H4 (cell line): ENCODE results near the gene EVX2. TPM values are rescaled to one million over a fixed set of nuclear protein-coding genes. Genes with fewer than 3 reads are reported as not detected.
A peak's percentile ranks its signal among the peaks of the same experiment; 100 is the strongest.

ENCODE experiments used
- DNase-seq: peaks from one replicate; pipeline ENCODE4 v3.0.0-alpha.2; 2015; ENCODE audit warnings: low spot score
- total RNA-seq: library from RNA; depleted of rRNA; stranded (reverse); fragments of >200 nt; shearing (Covaris generic); gene quantifications from 2 replicates; pipeline ENCODE4 v1.2.3, GENCODE V29; 2014

The EVX2 gene
- total RNA-seq, 1 experiment from 2014 or later: not detected

DNA sequence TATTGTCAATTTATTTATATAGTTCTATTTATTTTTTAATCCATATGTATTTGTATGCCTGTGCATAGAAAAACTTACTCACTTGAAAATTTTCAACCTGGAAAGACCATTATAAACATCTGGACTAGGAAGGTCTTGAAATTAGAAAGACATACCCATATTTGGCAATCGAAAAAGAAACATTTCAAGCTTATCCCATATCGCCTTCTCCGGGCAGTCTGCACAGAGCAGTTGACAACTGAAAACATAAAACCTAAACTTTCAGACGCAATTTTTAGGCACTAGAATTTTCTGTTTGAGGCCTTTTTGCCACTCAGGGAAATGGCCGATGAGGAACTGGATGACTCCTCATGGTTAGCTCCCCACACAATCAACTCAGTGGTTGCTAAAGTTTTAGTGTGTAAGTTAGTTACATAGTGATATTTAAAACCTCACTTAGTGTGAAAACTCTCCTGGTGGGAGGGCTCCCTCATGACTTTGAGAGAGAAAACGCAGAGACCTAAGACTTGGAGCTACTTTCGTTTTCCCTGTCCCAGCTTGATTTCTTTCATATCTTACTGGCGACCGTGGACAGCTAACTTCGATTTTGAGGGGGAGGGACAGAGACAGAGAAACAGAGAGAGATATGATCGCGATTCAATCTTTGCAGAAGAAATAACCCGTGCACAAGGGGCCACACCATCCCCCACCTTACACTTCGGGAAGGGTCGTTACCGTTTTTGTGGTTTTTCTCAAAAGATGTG is 12.7 kb upstream of the EVX2 start:
- peak; percentile 48 for DNase-seq

DNA sequence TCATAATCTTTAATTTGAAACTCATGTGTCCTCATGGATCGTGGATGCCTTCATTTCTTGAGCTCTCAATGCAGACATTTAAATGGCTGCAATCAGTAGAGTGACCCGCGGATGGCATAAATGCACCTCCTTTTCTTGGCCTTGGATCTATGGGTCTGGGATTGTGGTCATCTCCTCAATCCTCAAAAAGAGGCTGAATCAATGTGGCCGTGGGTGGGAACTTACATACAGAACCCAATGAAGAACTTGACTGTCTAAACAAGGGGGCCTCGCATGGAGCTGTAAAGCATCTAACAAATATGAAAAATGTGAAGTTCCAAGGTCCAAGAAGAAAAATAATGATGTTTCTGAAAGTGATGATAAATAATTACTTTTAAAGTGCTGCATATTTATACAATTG is 11.7 kb upstream of the EVX2 start:
- no peak for DNase-seq

DNA sequence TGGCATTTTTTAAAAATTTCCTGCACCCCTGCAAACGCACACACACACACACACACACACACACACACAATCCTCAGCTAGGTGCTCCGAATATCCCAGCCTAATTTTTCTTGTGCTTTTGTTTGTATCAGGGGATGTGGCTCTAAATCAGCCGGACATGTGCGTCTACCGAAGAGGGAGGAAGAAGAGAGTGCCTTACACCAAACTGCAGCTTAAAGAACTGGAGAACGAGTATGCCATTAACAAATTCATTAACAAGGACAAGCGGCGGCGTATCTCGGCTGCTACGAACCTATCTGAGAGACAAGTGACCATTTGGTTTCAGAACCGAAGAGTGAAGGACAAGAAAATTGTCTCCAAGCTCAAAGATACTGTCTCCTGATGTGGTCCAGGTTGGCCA is 10.6 kb upstream of the EVX2 start:
- DNase-seq: no peak

DNA sequence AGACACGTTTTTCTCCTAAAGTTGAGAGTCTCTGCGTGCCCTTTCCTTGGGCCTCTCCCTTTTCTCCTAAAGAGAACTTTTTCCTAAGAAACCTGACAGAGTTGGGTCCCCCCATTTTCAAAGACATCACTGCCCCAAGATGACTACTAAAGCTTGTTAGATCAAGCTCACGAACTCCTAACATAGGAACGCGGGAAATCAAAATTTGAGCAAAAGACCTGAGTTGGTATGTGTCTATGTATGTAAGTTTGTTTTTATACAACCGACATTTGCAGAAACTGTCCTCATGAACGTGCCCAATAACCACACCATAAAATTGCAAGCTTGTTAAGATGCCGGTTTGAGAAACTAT is 10.1 kb upstream of the EVX2 start:
- no peak for DNase-seq

DNA sequence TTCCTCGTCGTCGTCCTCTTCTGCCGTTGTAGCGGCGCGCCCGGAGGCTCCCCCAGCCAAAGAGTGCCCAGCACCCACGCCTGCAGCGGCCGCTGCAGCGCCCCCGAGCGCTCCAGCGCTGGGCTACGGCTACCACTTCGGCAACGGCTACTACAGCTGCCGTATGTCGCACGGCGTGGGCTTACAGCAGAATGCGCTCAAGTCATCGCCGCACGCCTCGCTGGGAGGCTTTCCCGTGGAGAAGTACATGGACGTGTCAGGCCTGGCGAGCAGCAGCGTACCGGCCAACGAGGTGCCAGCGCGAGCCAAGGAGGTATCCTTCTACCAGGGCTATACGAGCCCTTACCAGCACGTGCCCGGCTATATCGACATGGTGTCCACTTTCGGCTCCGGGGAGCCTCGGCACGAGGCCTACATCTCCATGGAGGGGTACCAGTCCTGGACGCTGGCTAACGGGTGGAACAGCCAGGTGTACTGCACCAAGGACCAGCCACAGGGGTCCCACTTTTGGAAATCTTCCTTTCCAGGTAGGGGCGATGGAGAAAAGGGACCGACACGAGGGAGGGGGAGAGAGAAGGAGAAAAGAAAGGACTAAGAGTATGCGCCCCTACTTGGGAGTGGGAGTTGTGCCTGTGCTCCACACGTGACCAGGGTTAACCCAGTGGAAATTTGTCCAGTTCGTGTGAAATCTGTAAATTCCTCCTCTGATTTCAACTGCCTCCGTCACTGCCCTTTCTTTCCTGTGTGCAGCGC is 9.6 kb upstream of the EVX2 start:
- peak; percentile 30 for DNase-seq

DNA sequence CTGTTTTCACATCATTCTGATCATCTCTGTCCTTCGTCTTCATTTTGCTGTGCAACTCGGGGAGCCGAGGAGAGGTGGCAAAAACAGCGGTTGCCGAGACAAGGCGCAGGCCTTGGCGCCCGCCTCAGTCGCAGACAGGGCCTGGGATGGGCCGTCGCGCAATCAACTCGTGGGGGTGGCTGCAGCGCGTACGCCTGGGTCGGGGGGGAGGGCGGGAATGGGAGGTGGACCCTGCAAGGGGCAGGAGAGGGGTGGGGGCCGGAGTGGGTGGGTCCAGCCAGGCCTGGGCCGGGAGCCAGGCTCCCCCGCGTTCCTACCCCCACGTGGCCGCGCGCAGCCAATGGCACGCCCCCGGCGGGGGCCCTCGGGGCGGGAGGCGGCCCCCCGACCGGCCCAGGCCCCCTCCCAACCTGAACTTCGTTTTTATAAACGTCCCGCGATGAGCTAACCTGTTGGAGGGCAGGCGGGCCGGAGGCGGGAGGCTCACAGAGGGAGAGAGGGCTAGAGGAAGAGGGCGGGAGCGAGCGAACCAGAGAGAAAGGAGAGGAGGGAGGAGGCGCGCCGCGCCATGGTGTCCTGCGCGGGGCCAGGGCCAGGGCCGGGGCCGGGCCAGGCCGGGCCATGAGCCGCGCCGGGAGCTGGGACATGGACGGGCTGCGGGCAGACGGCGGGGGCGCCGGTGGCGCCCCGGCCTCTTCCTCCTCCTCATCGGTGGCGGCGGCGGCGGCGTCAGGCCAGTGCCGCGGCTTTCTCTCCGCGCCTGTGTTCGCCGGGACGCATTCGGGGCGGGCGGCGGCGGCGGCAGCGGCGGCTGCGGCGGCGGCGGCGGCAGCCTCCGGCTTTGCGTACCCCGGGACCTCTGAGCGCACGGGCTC is 8.7 kb upstream of the EVX2 start, which contains the start of gene HOXD13:
Gene HOXD13 (plus strand): TSS at position 452 of the 875 bp plus-strand sequence. CDS start 170 bp downstream, at position 622.
- no peak for DNase-seq

DNA sequence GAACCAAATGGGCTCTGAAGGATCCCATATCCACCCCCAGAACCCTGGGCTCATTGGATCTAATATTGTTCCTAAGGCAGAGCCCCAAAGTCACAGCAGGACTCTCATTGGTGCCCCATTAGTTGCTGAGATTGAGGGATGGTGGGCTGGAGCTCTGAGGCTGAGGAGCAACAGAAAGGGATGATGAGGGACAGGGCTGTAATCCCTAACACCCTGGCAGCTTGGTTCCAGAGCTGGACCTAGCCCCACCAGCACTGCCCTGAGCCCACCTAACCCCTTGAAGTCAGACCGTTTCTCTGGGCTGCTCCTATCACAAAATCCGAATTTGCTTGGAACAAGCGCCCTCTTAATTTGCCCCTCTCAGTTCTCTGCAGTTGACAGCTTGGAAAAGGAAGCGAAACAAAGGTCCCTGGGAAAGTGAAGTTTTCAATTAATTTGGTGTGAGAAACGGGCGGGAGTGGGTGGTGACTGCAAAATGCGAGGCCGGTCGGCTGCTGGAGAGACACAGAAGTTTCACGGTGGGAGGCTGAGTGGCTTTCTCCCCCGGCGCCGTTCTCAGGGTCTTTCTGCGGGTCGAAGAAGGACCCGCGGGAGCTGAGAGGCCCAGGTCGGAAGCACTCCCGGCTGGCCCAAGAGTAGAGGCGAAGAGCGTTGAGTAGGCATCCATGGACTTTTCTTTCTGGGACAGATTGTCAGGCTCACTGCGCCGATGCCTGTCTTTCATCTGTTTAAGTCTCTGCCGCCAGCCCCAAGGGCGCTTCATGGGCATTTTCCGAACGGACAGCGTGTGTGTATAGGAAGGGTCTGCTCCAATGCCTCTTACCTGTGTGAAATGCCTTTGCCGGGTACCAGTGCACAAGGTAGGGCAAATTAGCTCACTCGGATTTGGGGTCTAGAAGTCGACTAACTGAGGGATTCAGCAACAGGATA is 7.8 kb upstream of the EVX2 start:
- DNase-seq: no peak

DNA sequence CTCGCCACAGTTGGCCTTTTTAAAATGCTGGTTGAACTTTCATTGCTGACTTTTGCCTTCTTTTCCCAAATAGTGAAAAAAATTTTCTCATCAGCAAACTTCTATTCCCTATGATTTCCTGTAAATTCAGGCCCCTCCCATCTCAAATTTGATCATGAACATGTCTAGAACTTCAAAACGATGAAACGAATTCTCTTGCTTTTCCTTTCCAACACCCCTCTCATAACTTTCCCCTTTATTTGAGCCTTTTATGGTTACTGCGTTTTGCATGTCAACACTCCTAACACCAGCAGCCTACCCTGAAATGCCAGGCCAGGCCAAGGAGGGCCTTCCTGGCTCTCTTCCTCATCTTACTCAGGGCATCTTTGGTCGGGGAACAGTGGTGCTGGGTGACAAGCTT is 7.1 kb upstream of the EVX2 start:
- no peak for DNase-seq

DNA sequence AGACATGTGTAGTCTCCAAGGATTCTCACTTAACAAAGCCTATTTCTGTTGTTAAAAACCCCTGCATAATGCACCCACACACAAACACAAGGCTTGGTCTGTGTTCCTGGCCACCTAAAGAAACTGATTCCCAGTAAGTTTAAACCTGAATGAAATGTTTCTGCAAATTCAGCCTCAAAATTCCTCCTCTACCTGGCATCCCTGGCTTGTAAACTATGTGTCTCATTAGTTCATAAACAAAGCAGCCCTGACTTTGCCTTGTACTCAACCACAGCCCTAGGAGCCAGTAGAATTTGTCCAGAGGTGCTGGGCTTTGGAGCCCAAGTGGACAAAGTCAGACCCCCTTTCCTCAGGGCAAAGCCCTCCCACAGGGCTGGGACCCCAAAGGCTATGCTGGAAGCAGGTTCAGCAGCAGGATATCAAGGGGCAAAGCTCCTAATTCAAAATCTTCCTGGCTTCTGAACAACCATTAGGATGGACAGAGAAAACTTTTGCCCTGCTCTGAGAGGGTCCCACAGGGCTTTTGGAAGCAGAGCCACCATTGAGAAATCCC is 6.2 kb upstream of the EVX2 start:
- DNase-seq: no peak

DNA sequence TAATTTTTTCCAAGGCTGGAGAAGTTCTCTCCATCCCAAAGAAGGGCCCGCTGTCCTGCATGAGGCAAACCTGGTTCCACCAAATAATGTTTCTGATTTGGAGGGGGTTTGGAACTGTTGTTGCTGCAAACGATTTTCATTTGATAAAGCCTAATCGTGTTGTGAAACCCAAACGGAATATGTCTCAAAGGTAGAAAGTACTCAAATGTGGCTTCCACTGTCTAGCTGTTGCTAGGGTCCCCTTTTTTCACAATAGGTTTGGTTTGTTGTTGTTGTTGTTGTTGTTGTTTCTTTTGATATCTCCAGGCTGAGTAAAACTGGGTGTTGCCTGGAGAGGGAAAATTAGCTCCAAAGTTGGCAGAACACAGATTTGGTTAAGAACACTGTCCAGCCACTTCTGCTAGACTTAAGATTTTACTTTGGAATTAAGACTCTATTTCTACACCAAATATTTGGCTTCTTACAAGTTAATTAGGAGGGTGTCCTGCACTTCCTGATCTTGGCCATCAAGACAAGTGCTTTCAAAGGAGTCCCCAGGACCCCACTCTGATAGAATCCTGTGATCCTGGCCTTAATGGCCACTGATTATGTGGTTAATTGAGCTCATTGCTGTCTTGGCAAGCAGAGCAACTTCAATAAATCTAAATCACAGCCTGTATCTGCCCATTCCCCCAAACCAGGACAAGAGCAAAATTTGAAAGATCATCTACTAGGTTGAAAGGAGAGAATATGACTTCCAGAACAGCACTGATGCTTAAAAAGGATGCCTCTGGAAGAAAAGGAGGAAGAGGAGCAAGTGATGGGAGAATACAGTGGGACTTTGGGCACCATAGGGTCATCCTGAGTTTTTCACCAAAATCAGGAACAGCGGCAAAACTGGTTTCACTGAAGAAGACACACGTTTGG is 5.4 kb upstream of the EVX2 start:
- DNase-seq: no peak

DNA sequence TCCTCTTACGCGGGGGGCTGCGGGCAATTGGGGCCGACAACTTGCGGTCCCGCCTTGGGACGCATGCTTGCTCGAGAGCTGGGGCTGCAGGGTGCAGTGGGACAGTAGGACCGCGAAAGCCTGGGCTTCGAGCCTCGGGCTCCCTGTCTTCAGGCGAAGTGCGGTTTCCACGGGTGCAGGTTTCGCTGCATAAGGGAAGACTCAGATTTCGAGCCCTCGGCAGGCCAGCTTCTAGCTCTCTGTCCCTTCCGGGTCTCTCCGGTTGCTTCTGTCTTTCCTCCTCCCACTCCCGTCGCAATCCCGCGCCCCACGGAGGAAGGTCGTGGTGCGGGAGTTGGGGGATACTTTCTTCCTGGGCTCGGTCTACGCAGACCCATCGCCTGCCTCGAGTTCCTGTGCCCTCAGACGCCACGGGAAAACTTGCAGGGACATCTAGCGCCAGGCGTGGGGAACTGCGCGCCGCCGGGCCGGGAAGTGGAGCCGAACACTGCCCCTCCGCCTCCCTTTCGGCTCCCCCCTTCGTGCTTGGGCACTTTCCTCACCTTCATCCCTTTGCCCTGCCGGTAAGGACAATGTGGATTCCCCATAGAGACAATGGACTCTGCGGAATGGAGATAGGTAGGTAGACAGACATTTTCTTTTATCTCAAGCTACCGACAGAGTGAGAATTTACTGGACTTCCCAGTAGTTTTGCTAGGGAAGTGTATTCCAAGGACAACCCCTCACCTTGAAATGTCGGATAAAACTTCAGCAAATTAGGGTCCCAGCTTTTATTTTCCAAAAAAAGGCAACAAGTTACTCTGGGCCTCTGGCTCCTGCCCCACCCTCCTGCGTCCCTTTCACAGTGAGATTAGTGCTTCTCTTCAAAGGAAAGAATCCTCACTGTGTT is 4.5 kb upstream of the EVX2 start:
- DNase-seq: peak; percentile 42

DNA sequence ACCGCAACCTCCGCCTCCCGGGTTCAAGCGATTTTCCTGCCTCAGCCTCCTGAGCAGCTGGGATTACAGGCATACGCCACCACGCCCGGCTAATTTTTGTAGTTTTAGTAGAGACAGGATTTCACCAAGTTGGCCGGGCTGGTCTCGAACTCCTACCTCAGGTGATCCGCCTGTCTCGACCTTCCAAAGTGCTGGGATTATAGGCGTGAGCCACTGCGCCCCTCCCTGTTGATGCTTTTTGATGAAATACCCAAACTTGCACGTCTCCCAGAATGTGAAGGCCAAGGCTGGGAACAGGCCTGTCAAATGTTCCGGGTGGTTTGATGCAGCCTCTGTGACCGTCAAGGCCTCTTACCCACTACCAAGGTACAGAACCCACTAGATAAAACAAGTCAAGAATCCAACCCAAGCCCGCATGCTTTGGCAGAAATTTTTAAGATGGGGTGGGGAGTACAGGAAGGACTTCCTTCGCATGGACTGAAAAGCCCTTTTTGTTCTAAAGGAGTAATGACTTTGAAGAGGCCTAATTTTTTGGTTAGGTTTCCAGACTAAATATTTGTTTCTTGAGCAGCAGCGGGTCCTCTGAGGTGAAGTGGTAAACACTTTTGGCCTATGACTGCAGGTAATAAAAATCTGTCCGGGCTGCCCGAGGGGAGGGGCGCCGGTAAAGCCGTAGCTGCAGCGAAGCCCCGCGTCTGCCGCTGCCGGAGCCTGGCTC is 3.7 kb upstream of the EVX2 start:
- no peak for DNase-seq

DNA sequence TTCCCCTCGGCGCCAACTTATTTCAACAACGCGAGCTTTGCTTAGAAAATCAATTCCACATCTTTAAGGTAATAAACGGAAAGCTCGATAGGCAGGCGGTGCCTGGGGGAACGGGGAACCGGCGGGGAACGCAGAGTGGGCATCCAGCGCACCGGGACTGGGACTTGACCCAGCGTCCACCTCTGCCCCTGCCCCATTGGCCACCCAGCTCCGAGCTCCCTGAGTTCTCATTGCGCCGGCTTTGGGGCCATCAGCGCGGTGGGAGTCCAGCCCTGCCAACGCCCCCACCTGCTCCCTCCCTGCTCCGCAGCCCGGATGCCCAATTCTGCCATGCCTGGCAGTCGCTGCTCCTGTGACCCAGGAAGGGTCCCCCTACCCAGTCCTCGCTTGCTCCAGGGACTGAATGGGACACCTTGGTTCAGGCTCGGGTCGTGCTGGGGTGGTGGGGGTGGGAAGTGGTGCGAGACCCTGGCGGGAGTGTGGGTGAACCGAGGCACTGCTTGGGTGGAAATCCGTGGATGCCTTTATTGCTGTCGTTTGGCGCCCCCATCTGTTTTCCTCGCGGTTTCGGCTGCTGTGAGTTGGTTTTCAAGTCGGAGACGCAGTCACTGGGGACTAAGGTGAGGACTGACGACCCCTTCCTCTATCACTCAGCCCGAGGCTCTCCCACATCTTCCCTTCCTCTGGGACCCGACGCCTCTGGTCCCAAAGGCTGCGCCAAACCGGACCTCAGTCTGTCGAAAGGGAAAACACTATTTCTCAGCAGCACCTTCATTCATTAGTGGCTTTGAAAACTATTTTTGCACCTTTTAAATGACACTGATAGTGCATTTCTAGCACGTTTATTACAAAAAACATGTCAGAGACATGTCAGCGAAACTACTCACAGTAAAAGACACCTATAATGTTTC is 2.4 kb upstream of the EVX2 start:
- DNase-seq: no peak

DNA sequence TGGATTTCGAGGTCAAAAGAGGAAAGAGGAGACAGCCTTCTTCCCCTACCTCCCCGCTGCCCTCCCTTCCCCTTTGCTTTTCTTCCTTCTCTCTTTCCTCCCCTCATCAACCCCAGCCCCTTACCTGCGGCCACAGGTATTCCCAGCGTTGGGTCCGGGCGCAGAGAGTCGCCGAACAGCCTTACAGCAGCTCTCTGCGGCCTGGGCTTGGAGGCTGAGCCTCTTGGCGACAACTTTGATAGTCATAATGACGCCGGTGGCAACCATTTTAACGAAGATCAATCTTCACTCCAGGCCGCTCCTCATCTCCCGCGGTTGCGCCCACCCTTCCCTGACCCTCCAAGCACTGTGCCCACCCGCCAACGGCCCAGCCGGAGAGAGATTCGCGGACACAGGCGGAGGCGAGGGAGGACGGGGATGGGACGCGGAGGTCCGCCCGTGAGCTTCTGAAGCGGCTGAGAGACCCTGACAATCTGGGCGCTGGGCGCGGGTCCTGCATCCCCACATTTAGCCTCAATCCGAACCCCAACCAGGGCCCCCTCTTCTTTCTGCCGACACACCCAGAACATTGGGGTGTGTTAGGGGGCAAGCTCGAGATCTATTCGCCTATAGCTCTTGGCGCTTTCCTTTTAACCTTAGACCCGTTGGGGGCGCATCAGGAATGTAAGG is 1.5 kb upstream of the EVX2 start:
- no peak for DNase-seq

DNA sequence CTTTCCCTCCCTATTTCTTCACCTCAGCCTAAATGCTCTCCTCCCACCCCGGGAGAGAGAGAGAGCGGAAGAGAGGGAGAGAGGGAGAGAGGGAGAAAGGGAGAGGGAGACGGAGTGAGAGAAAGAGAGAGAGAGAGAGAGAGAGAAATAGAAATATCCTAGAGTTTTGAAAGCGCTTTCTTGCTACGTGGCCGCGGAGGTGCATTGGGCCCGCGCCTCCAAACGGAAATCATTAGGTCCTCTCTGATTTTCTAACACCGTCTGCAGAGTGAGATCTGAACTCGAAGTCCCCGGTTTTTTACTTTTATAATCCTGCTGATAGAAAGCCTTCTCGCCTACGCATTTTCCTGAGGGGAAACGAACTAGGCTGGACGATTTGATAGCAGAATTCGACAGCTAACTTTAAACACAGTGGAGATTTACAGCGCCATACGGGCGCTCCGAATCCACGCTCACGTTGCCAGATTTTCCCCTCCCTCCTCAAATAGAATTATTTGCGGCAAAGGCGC is 903 bp upstream of the EVX2 start:
- no peak for DNase-seq
